ENCODE data around the gene FGF5.

DNA sequence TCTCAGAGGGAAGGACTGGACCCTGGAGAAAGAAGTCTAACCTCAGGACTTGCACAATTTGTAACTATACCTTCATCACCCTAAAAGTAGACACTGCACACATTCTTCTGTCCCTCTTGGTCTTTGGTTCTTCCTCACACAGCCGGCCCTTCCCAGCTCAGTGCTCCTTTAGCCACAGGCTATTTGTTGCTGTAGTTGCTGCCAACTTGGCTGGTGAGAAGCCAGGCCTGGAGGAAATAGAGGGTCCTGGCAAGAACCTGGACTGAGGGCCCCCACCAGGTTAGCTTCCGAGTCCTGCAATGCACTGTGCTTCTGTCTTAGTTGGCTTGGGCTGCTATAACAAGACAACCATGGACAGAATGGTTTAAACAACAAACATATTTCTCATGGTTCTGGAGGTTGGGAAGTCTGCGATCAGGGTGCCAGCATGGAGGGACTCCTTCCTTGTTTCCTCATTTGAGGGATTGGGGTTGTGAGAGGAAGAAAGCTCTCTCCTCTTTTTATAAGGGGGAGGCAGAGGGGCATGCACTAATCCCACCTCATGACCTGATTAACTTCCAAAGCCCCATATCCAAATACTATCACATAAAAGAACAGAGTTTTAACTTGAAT is 4.4 kb upstream of the FGF5 start:
- TF ChIP-seq YY1 (IDR thresholded peaks at IDR 0.05; ENCODE audit: insufficient read depth, insufficient read length) (no peak), SUZ12 (IDR thresholded peaks at IDR 0.05; ENCODE audit: extremely low read depth, insufficient read depth, insufficient read length) (no peak)

Measured in NT2/D1 (cell line).